Aorta (tissue), 5 donors: ENCODE results near the gene ABHD16B. TPM values are rescaled to one million over a fixed set of nuclear protein-coding genes. Genes with fewer than 3 reads are reported as not detected.
A peak's percentile ranks its signal among the peaks of the same experiment; 100 is the strongest.

Experiments
- ATAC-seq: fragments of 200-7000 bp; cut with Tn5 transposase; one replicate; pipeline ENCODE4 v1.9.1; 2022; ENCODE audit warnings: moderate library complexity; ENCODE audit not compliant: low FRiP score
- DNase-seq, 2 donors: peaks; one replicate each; pipeline ENCODE4 v3.0.0-alpha.2; 2020
- H3K27ac ChIP-seq, 2 donors: one replicate each; pipeline ENCODE4 v1.5.1; 2013; ENCODE audit warnings: low read length in 2 of 2, mild to moderate bottlenecking in 2 of 2, moderate library complexity in 2 of 2, control low read depth in 1 of 2, inconsistent platforms in 1 of 2, low read depth in 1 of 2
- H3K27me3 ChIP-seq, 2 donors: one replicate each; pipeline ENCODE4 v1.6.1; 2013; ENCODE audit warnings: control low read depth in 1 of 2, low read length in 1 of 2, mild to moderate bottlenecking in 1 of 2, moderate library complexity in 1 of 2; ENCODE audit not compliant: insufficient read depth in 2 of 2, control insufficient read depth in 1 of 2
- H3K36me3 ChIP-seq, 2 donors: one replicate each; pipeline ENCODE4 v1.6.1; 2013; ENCODE audit warnings: control low read depth in 1 of 2, low read length in 1 of 2, mild to moderate bottlenecking in 1 of 2; ENCODE audit not compliant: insufficient read depth in 2 of 2, control insufficient read depth in 1 of 2
- H3K4me1 ChIP-seq, 2 donors: one replicate each; pipeline ENCODE4 v1.6.1; 2013; ENCODE audit warnings: low read length in 2 of 2, control low read depth in 1 of 2, mild to moderate bottlenecking in 1 of 2, moderate library complexity in 1 of 2; ENCODE audit not compliant: insufficient read depth in 2 of 2, control insufficient read depth in 1 of 2
- H3K4me3 ChIP-seq, 2 donors: one replicate each; pipeline ENCODE4 v1.5.1; 2013; ENCODE audit warnings: low read length in 2 of 2, control low read depth in 1 of 2, mild to moderate bottlenecking in 1 of 2
- H3K9me3 ChIP-seq: one replicate; pipeline ENCODE4 v1.6.1; 2013; ENCODE audit warnings: mild to moderate bottlenecking, low read length; ENCODE audit not compliant: control insufficient read depth
- WGBS, 2 donors: extraction: QIAGEN DNeasy Blood & Tissue Kit; methylation state at CpG; one replicate each; pipeline ENCODE4 v1.1.7; 2013; 5-methylcytosine and 5-hydroxymethylcytosine counted together
- intact Hi-C, 2 donors: fragments of 100-400 bp; cut with DNase I; formaldehyde crosslinking; loops; one replicate each; pipeline versions ENCODE4 v1.14.2 to v1.15.0; 2022
- polyA plus RNA-seq, 2 donors: library from polyadenylated mRNA; stranded (reverse); fragments of 200-250 nt; gene quantifications; one replicate each; pipeline ENCODE4 v1.2.3, GENCODE V29; 2013
- total RNA-seq, 2 donors: library from RNA; stranded (reverse); fragmentation: NEBNext Ultra II Directional; extraction: Animal tissue kit (Norgen Biotek cat#: 25700); gene quantifications; one replicate each; pipeline ENCODE4 v1.2.1, GENCODE V29; 2021
- donor health status: healthy with polysubstance abuse.
- donor health status: Bipolar disorder and iron deficiency.
- donor health status: DM: no; HTN: no; CAD: no.
- donor health status: DM: no; HTN: no; CAD: no.
- donor health status: DM: yes; HTN: yes; CAD: no.

Gene ABHD16B
- total and polyA plus RNA-seq, 4 donors: 0.38 TPM; not detected in 3

DNA sequence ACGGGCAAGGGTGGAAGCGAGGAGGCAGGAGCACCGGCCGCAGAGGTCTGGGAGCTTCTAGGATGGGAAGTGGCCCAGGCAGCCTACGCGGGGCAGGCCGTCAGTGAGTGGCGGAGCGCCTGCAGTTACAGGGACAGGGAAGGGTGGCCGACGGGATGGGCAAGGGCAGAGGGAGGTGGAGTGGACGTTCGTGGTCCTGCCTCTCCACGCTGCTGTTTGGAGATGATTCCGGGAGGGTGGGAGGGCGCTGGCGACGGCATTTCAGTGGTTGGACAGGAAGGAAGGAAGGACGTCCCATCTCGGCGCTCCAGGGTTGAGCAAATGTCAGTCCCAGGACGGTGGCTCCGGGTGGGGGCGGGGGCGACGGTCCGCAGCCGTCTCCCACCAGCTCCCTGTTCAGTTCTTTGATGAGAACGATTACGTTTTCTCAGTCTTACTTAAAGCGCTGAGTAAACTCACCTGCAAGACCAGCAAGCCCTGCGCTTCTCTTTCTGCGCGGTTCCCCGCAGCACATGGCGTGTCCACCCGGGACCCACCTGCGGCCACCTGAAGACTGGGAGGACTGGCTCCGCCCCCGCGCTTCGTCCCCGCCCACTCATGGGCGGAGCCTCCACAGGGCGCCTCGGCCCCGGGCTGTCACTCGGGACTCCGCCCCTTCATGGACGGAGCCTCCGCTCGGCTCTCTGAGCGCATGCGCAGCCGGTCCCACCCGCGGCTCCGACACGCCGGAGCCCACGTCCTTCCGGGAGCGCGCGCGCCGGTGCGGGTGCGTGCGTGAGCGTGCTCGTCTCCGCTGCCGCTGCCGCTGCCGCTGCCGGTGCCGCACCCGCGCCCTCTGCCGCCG, 33.3 kb downstream of the ABHD16B start, which contains the start of gene DNAJC5:
TSS of gene DNAJC5 (plus strand) at position 769 of the 844 bp plus-strand sequence. CDS start 33,220 bp downstream, outside the sequence.
- Histone ChIP-seq H3K9me3 (no peaks in the 10 kb centered on the region), H3K4me3 (peak within 1 kb of the TSS; percentile 91 to 93), H3K27ac (no peak within 1 kb of the TSS), H3K4me1 (peaks cover 0 to 4% of the 10 kb centered on the region in 2 donors), H3K27me3 (no peaks in the 10 kb centered on the region), H3K36me3 (peaks cover 0 to 5% of the 10 kb centered on the region in 2 donors)
- intact Hi-C loops: loop anchor here in 1 of 2 donors (10.0 kb wide), 1 partner anchor 270 kb away; the partner anchor contains the start of gene GMEB2
- DNase-seq: peak; percentile 97 to 98
- WGBS, 2 donors: 1% methylated on average over 49 to 82 of the region's 82 CpGs
- peak; percentile 97 for ATAC-seq

DNA sequence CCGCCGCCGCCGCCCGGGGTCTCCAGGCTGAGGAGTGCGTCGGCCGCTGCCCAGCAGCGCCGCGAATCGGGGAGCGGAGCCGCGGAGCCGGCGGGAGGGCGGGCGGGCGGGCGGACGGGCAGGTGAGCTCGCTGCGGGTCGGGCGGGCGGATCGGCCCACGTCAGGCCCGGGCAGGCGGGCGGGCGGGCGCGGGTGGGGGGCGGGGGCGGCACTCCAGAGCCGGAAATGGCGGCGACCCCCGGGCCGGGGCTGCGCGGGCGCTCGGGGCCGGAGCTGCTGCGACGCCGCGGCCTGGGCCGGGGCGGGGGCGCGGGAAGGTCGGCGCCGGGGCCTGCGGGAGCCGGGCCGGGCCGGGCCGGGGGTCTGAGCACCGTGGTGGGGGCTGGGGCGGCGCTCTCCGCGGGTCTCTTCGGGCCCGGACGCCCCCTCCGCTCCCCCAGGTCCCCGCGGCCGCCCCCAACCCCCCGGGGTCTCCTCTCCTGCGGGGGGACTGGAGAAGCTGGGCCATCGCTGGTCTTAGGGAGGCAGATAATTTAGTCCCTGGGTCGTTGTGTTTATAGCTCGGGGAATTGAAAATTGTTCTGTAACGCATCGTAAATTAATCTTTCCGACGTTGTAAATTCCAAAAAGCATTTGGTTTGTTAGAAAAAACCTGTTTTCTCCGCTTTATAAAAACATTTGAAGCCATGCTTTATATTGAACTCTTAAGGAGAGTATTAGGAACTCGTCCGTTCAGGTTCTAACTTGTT, 34.1 kb downstream of the ABHD16B start:
- intact Hi-C loops: loop anchor here in 1 of 2 donors (10.0 kb wide), 1 partner anchor 271 kb away; the partner anchor contains the start of gene GMEB2
- H3K27ac ChIP-seq: no peak overlapping the region
- no peaks in the 10 kb centered on the region for H3K27me3 ChIP-seq
- ATAC-seq (no peak), DNase-seq (no peak)
- H3K4me3 ChIP-seq: peak overlapping the region; percentile 91 to 93
- WGBS, 2 donors: 1% methylated on average over 23 to 87 of the region's 87 CpGs
- H3K4me1 ChIP-seq: peaks cover 0 to 4% of the 10 kb centered on the region in 2 donors
- no peaks in the 10 kb centered on the region for H3K9me3 ChIP-seq
- peaks cover 0 to 5% of the 10 kb centered on the region in 2 donors for H3K36me3 ChIP-seq

DNA sequence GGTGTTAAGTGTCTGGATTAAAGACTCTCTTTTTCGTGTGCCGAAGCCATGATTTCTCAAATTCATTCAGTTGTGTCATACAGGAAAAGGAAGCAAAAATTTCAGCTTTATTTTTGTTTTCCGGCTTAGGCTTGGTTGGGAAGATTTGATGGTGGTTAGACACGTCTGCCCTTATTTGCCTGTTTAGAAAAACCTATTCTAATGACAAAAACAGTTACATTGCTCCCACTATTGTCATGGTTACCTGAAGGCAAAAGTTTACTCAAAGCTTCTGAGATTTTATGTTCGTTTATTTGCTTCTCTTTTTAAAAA, 34.6 kb downstream of the ABHD16B start:
- H3K4me3 ChIP-seq: peak overlapping the region; percentile 15 to 91
- H3K9me3 ChIP-seq: no peaks in the 10 kb centered on the region
- H3K4me1 ChIP-seq: peaks cover 0 to 4% of the 10 kb centered on the region in 2 donors
- WGBS, 2 donors: 0 to 1% methylated on average over 5 of the region's 5 CpGs
- intact Hi-C loops: loop anchor here in 1 of 2 donors (10.0 kb wide), 1 partner anchor 271 kb away; the partner anchor contains the start of gene GMEB2
- no peaks in the 10 kb centered on the region for H3K27me3 ChIP-seq
- DNase-seq (no peak), ATAC-seq (no peak)
- peaks cover 0 to 2% of the 10 kb centered on the region in 2 donors for H3K36me3 ChIP-seq
- no peak overlapping the region for H3K27ac ChIP-seq

DNA sequence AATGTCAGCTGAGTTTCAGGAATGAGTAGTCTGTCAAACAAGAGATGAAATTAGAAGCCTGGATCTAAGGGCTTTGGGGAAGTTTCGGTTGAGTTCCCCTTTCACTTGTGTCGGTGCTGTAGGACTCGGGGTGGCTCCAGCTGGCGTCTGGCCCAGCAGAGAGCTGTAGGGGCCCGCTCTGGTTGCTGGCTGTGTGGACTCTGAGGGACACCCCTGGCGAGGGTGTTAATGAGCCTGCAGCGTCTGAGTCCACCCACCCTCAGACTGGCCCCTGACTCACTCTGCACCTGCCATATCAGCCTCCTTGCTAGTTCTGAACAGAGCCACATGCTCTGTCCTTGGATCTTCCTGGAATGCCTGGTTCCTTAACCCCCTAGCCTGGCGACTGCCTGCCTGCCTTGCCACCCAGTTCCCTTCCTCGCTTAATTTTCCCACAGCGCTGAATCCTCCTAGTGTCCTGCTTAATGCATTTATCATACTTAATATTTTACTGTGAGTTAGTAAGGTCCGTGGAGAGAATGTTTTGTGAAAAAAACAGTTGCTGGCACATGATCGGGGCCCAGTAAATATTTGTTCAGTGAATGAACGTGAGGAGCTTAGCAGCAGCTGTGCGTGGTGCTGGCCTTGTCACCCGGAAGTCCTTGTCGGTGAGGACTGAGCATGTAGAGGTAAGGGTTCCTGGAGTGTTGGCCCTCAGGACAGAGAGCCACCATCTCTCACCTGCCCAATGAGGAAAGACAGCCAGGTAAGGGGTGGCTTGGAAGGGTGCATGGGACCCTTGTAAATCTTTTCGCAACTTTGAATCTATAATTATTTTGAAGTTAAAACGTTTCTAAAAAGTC, 35.2 kb downstream of the ABHD16B start:
- ATAC-seq (no peak), DNase-seq (peak in 1 of 2 donors; percentile 79)
- Histone ChIP-seq H3K4me1 (peaks cover 0 to 4% of the 10 kb centered on the region in 2 donors), H3K27ac (no peak overlapping the region), H3K36me3 (peaks cover 0 to 1% of the 10 kb centered on the region in 2 donors), H3K4me3 (peak overlapping the region in 1 of 2 donors; percentile 15), H3K9me3 (no peaks in the 10 kb centered on the region), H3K27me3 (no peaks in the 10 kb centered on the region)
- intact Hi-C loops: loop anchor here in 1 of 2 donors (10.0 kb wide), 1 partner anchor 272 kb away; the partner anchor contains the start of gene GMEB2
- 12 to 16% methylated on average over 18 of the region's 18 CpGs for WGBS, 2 donors

DNA sequence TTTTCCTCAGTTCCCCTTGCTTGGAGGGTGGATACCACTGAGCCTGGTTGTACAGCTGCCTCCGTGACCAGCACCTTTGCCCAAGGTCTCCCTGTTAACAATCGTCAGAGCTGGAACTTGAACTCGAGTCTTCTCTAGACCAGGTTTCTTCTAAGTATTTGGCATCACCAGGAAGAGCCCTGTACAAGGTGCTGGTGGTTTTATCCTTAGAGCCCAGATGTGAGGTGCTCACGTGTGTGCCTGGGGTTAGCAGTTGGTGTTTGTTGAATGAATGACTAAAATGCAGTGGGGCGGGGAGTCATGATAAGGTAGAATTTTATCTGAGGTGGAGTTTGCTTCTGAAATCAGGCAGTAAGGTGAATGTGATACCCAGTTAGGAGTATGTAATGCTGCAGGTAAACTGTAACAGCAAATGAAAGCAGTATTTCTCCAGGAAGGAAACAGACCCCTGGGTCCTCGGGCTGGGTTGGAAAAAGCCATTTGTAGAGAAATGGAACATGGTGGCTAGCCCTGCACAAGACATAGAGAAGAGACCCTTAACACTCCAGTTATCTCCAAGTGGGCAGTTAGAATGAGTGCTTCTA, 36.8 kb downstream of the ABHD16B start:
- Histone ChIP-seq H3K4me1 (peaks cover 0 to 4% of the 10 kb centered on the region in 2 donors), H3K27me3 (no peaks in the 10 kb centered on the region), H3K27ac (no peak overlapping the region), H3K9me3 (no peaks in the 10 kb centered on the region), H3K36me3 (no peaks in the 10 kb centered on the region), H3K4me3 (no peak overlapping the region)
- ATAC-seq (no peak), DNase-seq (no peak)
- intact Hi-C loops: loop anchor here in 1 of 2 donors (10.0 kb wide), 1 partner anchor 273 kb away; the partner anchor contains the start of gene GMEB2
- 89% methylated on average over 6 of the region's 6 CpGs for WGBS, 2 donors

DNA sequence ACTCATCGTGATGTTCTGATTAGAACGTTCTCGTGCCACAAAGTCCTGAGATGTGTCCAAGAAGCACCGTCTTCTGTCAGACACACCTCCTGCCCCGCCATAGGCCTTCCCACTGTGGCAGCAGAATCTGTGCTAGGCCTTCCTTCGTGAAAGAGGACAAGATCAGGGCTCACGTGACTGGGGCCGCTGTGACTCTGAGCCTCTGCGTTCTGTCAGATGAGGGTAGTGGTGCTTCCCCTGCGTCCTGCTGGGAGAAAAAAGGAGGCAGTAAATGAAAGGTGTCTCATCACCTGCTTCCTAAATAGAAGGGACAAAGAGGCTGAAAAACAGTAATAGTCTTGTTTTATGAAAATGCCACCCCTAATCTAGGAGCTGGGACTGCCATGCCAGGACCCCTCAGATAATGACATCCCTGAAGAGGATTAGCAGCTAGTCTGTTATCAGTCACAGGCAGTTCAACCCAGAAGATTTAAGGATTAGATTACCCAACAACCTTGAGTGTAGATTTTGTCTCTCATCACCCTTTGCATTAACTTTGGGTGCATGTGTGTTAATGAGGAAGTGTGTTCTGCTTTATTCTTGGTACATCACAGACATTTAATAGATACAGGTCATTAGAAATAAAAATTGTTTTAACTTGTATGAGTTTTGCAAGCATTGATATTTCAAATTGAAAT, 37.7 kb downstream of the ABHD16B start:
- ATAC-seq: no peak
- peak in 1 of 2 donors; percentile 62 for DNase-seq
- Histone ChIP-seq H3K4me3 (no peak overlapping the region), H3K36me3 (no peaks in the 10 kb centered on the region), H3K27me3 (no peaks in the 10 kb centered on the region), H3K27ac (no peak overlapping the region), H3K9me3 (no peaks in the 10 kb centered on the region), H3K4me1 (peaks cover 0 to 4% of the 10 kb centered on the region in 2 donors)
- WGBS, 2 donors: 87 to 90% methylated on average over 10 of the region's 10 CpGs
- intact Hi-C loops: loop anchor here in 1 of 2 donors (10.0 kb wide), 1 partner anchor 274 kb away; the partner anchor contains the start of gene GMEB2

DNA sequence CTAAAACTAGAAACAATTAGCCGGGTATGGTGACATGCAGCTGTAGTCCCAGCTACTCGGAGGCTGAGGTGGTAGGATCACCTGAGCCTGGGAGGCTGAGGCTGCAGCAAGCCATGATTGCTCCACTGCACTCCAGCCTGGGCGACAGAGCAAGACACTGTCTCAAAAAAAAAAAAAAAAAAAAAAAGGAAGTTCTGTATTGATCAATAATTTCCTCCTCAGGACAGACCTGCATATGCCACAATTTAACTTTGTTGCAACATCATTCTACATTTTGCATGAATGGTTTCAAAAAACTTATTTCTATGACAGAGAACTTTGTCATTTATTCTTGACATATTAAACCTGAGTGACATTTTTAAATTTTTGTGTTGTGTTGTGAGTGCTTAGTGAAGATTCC, 39.1 kb downstream of the ABHD16B start:
- H3K27ac ChIP-seq: no peak overlapping the region
- H3K36me3 ChIP-seq: no peaks in the 10 kb centered on the region
- 77 to 79% methylated on average over 3 of the region's 3 CpGs for WGBS, 2 donors
- DNase-seq (no peak), ATAC-seq (no peak)
- intact Hi-C loops: no loop called here
- peaks cover 0 to 4% of the 10 kb centered on the region in 2 donors for H3K4me1 ChIP-seq
- H3K9me3 ChIP-seq: no peaks in the 10 kb centered on the region
- H3K27me3 ChIP-seq: no peaks in the 10 kb centered on the region
- H3K4me3 ChIP-seq: no peak overlapping the region
